G401.6 (cell line): ENCODE results near the gene MFRP.

ENCODE experiments used
- FAIRE-seq: peaks from 2 replicates; lab custom pipeline; 2012; peaks lifted over from hg19 to GRCh38; lab: Jason Lieb, UNC

The MFRP gene

GRCh38 chr11:119317592-119318239 lies 28.8 kb downstream of the MFRP start:
- no peak for FAIRE-seq

GRCh38 chr11:119316729-119317591 lies 29.5 kb downstream of the MFRP start, which contains the start of gene MCAM:
Gene MCAM (minus strand): TSS chr11:119317130. CDS start chr11:119317101, 29 bp downstream.
- FAIRE-seq: no peak

- FAIRE-seq: no peak
Measured at GRCh38 chr11:119316016-119316728, 30.3 kb downstream of the MFRP start.

GRCh38 chr11:119315131-119316015 lies 31.1 kb downstream of the MFRP start:
- no peak for FAIRE-seq

GRCh38 chr11:119314726-119315125 lies 31.8 kb downstream of the MFRP start:
- no peak for FAIRE-seq

GRCh38 chr11:119310682-119311052 lies 35.8 kb downstream of the MFRP start:
- FAIRE-seq: no peak

- no peak for FAIRE-seq
Measured at GRCh38 chr11:119309953-119310681, 36.4 kb downstream of the MFRP start.

- no peak for FAIRE-seq
Measured at GRCh38 chr11:119309411-119309810, 37.1 kb downstream of the MFRP start.

- FAIRE-seq: no peak
Measured at GRCh38 chr11:119307974-119308373, 38.5 kb downstream of the MFRP start.

- no peak for FAIRE-seq
Measured at GRCh38 chr11:119307219-119307618, 39.3 kb downstream of the MFRP start.

GRCh38 chr11:119306373-119306890 lies 40.1 kb downstream of the MFRP start:
- FAIRE-seq: no peak

GRCh38 chr11:119305556-119306372 lies 40.7 kb downstream of the MFRP start:
- no peak for FAIRE-seq

- FAIRE-seq: no peak
Measured at GRCh38 chr11:119303227-119303718, 43.2 kb downstream of the MFRP start.

- no peak for FAIRE-seq
Measured at GRCh38 chr11:119300198-119300964, 46.1 kb downstream of the MFRP start.

- no peak for FAIRE-seq
Measured at GRCh38 chr11:119299416-119299815, 47.1 kb downstream of the MFRP start.

GRCh38 chr11:119298726-119299125 lies 47.8 kb downstream of the MFRP start:
- no peak for FAIRE-seq

- FAIRE-seq: no peak
Measured at GRCh38 chr11:119297938-119298337, 48.6 kb downstream of the MFRP start.

GRCh38 chr11:119295178-119295577 lies 51.3 kb downstream of the MFRP start:
- FAIRE-seq: no peak

GRCh38 chr11:119293461-119293860 lies 53.0 kb downstream of the MFRP start:
- FAIRE-seq: no peak
